ENCODE results near the gene PYGL.
"Not testable (repeated sequence)": the region's sequence is repeated elsewhere in the genome, so short reads cannot be mapped to it uniquely, and the experiment has no call there.

The PYGL gene

DNA sequence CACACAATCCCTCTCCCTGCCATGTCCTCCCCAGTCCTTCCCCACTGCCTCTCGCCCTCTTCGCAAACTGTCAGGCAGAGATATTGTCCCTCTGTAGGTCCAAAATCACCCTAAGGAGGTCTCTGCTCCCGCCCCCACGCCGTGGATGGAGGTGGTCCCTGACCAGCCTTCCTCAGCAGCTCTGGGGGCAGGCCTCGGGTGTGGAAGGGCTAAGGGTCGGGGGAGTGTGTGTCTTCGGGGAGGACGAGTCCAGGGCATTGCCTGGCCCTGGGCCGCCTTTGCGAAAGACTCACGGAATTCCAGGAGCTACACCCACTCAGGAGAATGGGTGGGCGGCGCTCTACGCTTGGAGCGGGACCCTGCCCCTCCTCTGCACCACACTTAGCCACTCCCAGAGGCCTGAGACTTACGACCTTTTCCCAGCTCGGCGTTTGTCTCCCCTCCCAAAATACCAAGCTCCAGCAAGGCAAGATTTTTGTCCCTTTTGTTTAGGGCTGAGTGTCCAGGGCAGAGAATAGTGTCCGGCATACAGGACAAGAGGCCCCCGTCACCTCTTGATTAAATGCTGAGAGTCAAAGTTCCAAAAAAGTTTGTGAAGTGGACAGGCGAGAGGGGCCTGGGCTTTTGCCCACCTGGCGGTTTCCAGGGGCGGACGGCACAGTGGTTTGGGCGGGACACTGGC, 881 bp downstream of the PYGL start:
- H3K4me3 ChIP-seq (ENCODE audit: low read length), result peak overlapping the region; percentile 79; the same call in 1 of the 2 replicates
- TF ChIP-seq ZNF274 (IDR thresholded peaks at IDR 0.05; ENCODE audit: low read depth, low read length), result no peak

DNA sequence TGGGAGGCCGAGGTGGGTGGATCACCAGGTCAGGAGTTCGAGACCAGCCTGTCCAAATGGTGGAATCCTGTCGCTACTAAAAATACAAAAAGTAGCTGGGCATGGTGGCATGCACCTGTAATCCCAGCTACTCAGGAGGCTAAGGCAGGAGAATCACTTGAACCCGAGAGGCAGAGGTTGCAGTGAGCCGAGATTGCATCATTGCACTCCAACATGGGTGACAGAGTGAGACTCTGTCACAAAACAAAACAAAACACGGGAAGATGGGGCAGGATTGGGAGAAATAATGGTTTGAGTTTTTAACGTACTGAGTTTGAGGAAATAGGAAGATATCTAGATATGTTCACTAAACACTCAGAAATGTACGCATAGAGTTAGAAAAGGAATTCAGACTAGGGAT, 2.6 kb downstream of the PYGL start:
- H3K4me3 ChIP-seq (ENCODE audit: low read length), result not testable (repeated sequence)

DNA sequence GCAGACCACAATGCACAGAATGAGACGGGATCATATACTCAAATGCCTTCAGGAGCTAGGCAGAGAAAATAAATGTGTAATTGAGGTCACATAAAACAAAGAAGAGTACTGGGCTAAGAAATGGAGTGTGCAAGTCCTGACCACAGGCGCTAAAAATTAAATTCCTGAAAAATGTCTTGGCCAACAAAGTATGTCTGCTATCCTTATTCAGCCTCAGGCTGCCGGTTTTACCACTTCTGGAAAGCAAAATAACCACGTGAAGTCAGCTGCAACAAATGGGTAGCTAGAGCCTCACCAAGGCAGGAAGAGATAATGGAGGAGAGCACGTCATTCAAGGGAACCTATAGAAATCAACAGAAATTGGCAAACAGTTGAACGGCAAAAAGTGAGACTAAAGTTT, 3.1 kb downstream of the PYGL start:
- H3K4me3 ChIP-seq (ENCODE audit: low read length), result no peak overlapping the region
- no peak for TF ChIP-seq ZNF274 (IDR thresholded peaks at IDR 0.05; ENCODE audit: low read depth, low read length)

DNA sequence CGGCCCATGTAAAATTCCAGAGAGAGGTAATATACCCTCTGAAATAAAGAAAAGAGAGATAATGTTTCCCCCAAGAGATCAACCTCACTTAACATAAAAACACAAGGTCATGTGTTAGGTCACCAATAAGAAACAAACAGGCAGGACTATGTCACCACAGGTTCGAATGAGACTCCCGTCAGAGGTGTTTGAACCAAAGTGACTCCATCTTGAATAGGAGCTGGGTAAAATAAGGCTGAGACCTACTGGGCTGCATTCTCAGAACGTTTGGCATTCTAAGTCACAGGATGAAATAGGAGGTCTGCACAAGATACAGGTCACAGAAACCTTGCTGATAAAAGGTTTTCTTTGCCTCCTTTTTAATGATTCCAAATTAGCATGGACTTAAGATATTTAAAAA, 6.5 kb downstream of the PYGL start:
- no peak overlapping the region for H3K4me3 ChIP-seq (ENCODE audit: low read length)

DNA sequence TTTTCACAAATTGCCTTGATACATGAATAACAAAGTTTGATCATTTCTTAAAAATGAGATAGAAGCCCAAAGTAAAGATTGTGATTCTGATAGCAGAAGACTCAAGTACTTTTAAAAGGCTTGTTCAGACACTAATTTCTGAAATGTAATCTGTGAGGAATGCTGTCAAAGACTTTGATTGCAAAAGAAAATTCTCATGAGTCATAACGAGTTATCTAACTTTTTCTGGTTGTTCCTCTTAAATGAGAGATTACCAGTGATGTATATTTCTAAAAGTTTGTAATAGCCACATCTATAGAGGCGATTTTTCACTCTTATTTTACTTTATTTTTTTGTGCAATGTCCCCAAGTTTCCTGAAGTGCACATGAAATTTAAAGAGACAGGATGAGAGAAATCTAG, 7.0 kb downstream of the PYGL start:
- no peak for TF ChIP-seq ZNF274 (IDR thresholded peaks at IDR 0.05; ENCODE audit: low read depth, low read length)
- H3K4me3 ChIP-seq (ENCODE audit: low read length), result no peak overlapping the region

More for the DNA sequence above, 6.5 kb downstream of the PYGL start:
- no peak for TF ChIP-seq ZNF274 (IDR thresholded peaks at IDR 0.05; ENCODE audit: low read depth, low read length)

DNA sequence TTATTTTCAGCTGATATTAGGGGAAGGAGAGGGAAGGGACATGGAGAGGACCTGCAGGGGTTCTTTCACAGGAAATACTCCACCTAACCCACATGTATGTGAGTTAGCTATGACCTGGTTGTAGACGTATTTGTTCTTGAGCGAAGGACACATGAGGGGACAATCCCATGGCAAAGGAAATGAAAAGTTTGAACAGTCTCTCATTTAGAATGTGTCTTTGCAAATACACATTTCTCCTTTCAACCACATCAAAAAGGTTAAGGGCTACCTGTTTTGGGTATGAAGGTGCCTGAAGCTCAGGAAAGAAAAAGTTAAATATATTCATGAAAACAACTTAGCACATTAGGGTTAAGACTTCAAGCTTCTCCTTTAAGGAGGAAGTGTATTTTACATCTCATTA, 7.4 kb downstream of the PYGL start:
- TF ChIP-seq ZNF274 (IDR thresholded peaks at IDR 0.05; ENCODE audit: low read depth, low read length), result no peak
- H3K4me3 ChIP-seq (ENCODE audit: low read length), result no peak overlapping the region

DNA sequence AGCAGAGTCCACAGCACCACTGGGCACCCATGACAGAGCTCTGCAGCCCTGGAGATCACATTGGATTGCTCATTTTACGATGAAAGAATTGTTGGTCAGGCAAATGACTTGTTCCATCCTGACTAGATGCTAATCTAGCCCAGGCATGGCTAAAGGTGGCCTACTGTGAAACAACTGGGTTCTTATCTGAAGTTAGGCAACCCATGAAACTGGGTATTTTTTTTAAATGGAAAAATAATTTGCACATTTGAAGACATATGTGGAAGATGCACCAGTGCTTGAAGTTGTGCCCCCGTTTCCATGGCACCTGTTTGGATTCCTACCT, 8.3 kb downstream of the PYGL start:
- TF ChIP-seq ZNF274 (IDR thresholded peaks at IDR 0.05; ENCODE audit: low read depth, low read length), result no peak

DNA sequence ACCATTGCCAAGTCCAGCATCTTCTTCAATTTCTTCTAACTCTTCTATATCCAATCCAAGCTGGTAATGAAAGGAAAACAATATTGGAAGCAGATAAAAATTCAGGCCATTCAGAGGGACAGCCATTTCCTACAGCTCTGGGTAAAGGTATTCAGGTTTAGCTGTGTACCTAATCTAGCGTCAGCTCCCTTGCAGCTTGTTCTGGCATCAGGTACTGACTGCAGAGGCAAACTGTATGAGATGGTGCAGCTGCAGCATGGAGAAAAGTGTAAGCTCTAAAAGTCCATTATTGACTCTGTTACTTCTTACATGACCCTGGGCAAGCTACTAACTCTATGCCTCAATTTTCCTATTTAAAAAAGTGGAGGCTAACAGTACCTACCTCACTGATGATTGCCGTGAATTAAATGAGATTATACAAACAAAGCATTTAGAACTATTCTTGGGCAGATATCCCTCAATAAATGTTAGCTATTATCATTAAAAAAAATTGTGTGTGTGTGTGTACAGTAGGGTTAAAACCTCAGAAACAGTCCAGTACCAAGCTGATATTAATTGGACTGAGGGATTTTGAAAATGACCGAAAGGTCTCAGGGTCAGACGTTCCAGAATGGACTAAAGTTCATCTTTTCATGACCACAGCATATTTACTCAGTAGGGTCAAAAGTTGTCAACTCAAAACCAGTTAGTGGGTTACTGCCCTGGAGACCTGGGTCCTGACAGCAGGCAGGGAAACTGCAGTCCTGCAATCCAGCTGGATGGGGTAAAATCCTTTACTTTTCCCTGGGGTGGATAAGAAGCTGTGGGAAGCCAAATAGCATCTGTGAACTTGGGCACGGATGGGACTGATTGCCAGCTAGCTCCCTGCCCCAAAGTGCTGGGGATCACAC, 8.9 kb downstream of the PYGL start:
- H3K4me3 ChIP-seq (ENCODE audit: low read length), result no peak overlapping the region
- no peak for TF ChIP-seq ZNF274 (IDR thresholded peaks at IDR 0.05; ENCODE audit: low read depth, low read length)

More for the DNA sequence above, 8.3 kb downstream of the PYGL start:
- no peak overlapping the region for H3K4me3 ChIP-seq (ENCODE audit: low read length)

DNA sequence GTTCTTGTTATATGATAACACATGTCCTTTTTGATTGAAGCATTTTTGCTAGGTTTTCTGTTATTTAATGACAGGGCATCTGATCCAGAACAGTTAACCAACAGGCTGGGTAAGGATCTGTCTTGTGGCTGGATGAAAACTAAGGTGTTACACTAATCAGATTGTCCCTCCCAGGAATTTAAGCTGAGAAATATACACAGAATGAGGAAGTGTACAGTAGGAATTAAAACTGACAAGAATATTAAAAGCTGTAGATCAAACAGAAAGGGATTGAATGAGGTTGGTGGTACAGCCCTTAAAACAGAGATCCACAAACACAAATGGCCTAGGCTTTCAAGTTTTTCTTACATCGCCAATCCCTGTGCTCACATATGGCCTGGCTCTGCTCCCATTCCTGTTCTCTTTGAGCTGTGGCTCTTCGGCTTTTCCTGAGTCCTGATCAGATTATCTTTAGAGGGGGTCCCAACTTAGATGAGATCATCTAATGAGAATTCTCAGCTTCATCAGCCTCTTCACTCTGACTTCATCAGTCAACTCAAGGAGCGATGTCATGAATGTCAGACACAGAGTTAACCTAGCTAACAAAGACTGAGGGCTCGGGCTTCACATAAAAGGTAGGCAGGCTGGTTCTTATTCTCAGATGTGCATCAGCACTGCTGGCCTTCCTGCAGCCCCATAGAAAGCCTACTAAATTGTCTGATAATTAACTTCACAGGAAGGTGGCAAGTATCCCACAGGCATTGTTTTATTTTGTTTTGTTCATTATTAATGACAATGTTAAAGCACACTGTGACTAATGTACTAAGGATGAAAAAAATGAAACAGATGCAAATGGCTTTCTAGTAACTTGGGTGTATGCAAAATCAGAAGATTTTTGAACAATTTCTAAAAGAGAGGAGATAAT, 11.4 kb downstream of the PYGL start:
- TF ChIP-seq ZNF274 (IDR thresholded peaks at IDR 0.05; ENCODE audit: low read depth, low read length), result no peak

DNA sequence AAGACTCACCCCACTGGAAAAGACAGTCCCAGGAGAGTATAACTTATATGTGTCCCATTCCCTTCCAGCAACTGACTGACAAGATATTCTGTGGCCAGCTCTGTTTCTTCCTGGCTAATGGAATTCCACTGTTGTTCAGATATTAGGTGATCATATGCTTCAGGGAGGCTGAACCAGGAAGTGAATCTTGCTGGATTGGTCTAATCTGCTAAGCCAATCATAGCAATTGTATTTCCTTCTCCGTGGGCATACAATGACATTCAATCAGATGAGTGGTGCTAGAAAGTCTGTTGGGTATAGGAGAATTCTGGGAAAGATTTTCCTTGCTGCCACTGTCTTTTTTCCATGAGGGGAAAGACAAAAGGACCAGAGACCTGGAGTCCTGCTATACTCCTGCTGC, 12.1 kb downstream of the PYGL start:
- no peak overlapping the region for H3K4me3 ChIP-seq (ENCODE audit: low read length)
- TF ChIP-seq ZNF274 (IDR thresholded peaks at IDR 0.05; ENCODE audit: low read depth, low read length), result no peak

More for the DNA sequence above, 11.4 kb downstream of the PYGL start:
- H3K4me3 ChIP-seq (ENCODE audit: low read length), result no peak overlapping the region

DNA sequence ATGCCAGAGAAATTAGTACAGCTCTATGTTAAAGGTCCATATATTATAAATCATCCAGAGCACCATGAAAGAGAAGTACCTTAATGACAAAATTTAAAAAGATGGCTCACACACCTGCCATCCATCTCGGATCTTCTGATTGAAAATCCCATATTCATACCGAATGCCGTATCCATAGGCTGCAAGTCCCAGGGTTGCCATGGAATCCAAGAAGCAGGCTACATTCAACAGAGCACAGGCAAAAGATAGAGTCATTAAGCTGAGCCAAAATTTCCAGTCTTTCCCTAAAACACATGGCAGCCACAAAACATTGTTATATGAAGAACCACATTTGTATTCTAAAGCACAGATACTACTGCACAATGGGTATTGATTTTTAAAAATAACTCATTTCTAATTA, 12.7 kb downstream of the PYGL start:
- no peak overlapping the region for H3K4me3 ChIP-seq (ENCODE audit: low read length)
- TF ChIP-seq ZNF274 (IDR thresholded peaks at IDR 0.05; ENCODE audit: low read depth, low read length), result no peak

DNA sequence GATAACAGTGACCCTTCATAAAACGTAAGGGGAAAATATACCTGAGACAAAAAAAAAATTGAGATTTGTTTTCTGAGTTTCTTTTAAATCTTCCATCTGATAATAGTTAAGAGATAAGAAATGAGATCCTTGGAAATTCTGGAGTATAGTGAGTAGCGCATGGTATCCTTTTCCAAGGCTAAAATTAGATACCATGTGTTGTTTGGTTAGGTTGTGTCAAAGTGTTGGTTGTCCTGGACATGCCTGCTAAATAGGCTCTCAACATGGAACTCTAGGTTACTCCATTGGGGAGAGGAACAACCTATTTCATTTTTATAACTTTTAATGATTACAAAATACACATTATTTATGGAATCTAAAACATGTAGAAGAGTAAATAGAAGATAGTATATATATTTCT, 14.8 kb downstream of the PYGL start:
- no peak for TF ChIP-seq ZNF274 (IDR thresholded peaks at IDR 0.05; ENCODE audit: low read depth, low read length)
- H3K4me3 ChIP-seq (ENCODE audit: low read length), result no peak overlapping the region

DNA sequence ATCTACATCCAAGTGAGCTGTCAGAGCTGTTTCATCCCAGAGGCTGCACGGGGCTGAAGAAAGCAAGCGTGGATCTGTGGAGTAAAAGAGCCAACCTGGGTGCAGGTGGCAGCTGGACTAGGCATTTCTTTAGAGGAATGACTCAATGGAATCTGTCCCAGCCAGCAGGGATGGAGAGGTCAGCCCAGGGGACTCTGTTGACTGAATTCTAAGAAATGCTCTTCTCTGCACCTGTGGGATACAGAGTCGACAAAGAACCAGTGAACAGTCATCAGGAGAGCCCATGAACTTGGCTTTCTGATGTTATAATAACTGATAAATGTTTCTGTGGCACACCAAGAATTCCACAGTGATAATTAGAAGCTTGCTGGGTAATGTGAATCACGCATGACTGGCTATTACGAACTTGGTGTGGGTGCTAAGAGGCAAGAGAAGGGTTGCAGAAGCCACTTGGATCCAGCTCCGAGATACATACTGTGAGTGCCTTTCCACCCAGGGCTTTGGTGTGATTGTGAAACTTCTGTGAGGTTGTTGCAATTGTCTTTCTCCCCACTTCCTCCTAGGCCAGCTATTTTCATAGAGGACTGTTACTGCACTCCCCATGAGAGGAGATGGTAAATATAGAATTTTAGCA, 16.2 kb downstream of the PYGL start:
- H3K4me3 ChIP-seq (ENCODE audit: low read length), result no peak overlapping the region
- TF ChIP-seq ZNF274 (IDR thresholded peaks at IDR 0.05; ENCODE audit: low read depth, low read length), result no peak

DNA sequence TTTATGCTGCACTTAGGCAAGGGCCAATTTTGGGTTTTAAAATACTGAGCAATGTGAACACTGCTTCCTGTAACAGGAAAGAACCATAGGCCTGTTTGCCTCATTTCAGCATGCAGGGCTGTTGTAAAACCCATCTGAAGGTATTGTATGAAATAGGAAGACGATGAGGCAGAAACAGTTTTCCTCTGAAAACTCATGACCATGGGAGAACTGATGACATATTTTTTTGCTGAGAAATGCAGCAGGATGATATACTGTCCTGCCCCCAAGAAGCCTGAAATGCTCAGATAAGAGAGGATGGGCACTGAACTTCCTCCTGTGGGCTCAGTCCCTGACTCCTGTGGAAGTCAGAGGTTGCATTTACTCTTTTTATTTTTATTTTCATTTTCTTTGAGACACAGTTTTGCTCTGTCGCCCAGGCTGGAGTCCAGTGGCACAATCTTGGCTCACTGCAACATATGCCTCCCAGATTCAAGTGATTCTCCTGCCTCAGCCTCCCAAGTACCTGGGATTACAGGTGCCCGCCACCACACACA, 17.4 kb downstream of the PYGL start:
- H3K4me3 ChIP-seq (ENCODE audit: low read length), result no peak overlapping the region
- no peak for TF ChIP-seq ZNF274 (IDR thresholded peaks at IDR 0.05; ENCODE audit: low read depth, low read length)

All from GM08714 (cell line).